NT2/D1 (cell line): Measurements from ENCODE around the gene OTOP2.

Experiments
- SUZ12 ChIP-seq: IDR thresholded peaks from 2 replicates; pipeline ENCODE4 v1.6.1; 2011; ENCODE audit not compliant: insufficient read length, insufficient read depth; ENCODE audit errors: extremely low read depth
- YY1 ChIP-seq: IDR thresholded peaks from 2 replicates; pipeline ENCODE4 v1.6.1; 2011; ENCODE audit not compliant: insufficient read length, insufficient read depth

GRCh38 chr17:74921026-74921681 is 2.9 kb upstream of the OTOP2 start:
- no peak for TF ChIP-seq SUZ12
- no peak for TF ChIP-seq YY1
